ENCODE results near the gene DLL3.

Gene DLL3

GRCh38 chr19:39554701-39555311 is 56.1 kb downstream of the DLL3 start:
- no peak for DNase-seq (ENCODE audit: low read depth in 2 of 2)

- DNase-seq (ENCODE audit: low read depth in 2 of 2): no peak
Measured at GRCh38 chr19:39555883-39556282, 57.1 kb downstream of the DLL3 start.

Measured in activated CD8-positive, alpha-beta memory T cell treated with anti-CD3 and anti-CD28 coated beads for 4 hours (primary cell).